HepG2 (cell line): ENCODE results near the gene C5orf15. TPM values are rescaled to one million over a fixed set of nuclear protein-coding genes. Genes with fewer than 3 reads are reported as not detected.
A peak's percentile ranks its signal among the peaks of the same experiment; 100 is the strongest.

Source experiments
- ARHGAP35 ChIP-seq: sonication (generic); formaldehyde crosslinking; IDR thresholded peaks from 2 replicates; pipeline ENCODE4 v1.9.0; 2022; ENCODE audit warnings: mild to moderate bottlenecking, inconsistent platforms, moderate library complexity, missing genetic modification reagents, borderline replicate concordance
- ATM ChIP-seq: fragments of 450-650 bp; IDR thresholded peaks from 2 replicates; pipeline ENCODE4 v1.7.1; 2017; ENCODE audit warnings: mild to moderate bottlenecking, borderline replicate concordance
- ELF3 ChIP-seq: IDR thresholded peaks from 2 replicates; pipeline ENCODE4 v1.6.1; 2016; ENCODE audit warnings: missing genetic modification reagents, missing compliant biosample characterization
- GATAD2A ChIP-seq: IDR thresholded peaks from 2 replicates; pipeline ENCODE4 v1.6.1; 2016
- KAT2B ChIP-seq: fragments of 150-350 bp; IDR thresholded peaks from 2 replicates; pipeline ENCODE4 v1.6.1; 2014; ENCODE audit warnings: low read depth, low read length, borderline replicate concordance
- MED8 ChIP-seq: sonication (generic); formaldehyde crosslinking; IDR thresholded peaks from 2 replicates; pipeline ENCODE4 v1.8.1; 2023; ENCODE audit warnings: mild to moderate bottlenecking, missing genetic modification reagents; ENCODE audit not compliant: insufficient replicate concordance
- MIXL1 ChIP-seq: IDR thresholded peaks from 2 replicates; pipeline ENCODE4 v1.6.1; 2016
- MTA1 ChIP-seq: sonication (generic); formaldehyde crosslinking; IDR thresholded peaks from 2 replicates; pipeline ENCODE4 v1.4.0; 2020; ENCODE audit warnings: missing genetic modification reagents, mild to moderate bottlenecking, borderline replicate concordance
- POLR2AphosphoS5 ChIP-seq: IDR thresholded peaks from 2 replicates; pipeline ENCODE4 v1.6.1; 2012; ENCODE audit warnings: low read depth, low read length
- RARA ChIP-seq: IDR thresholded peaks from 2 replicates; pipeline ENCODE4 v1.6.1; 2016; ENCODE audit warnings: missing genetic modification reagents, missing compliant biosample characterization
- RELA ChIP-seq: sonication (generic); formaldehyde crosslinking; IDR thresholded peaks from 2 replicates; pipeline ENCODE4 v1.4.0; 2020; ENCODE audit warnings: missing genetic modification reagents
- RORA ChIP-seq: sonication (generic); formaldehyde crosslinking; IDR thresholded peaks from 2 replicates; pipeline ENCODE4 v1.5.0; 2020; ENCODE audit warnings: mild to moderate bottlenecking, missing genetic modification reagents, moderate library complexity
- RXRB ChIP-seq: IDR thresholded peaks from 2 replicates; pipeline ENCODE4 v1.6.1; 2016; ENCODE audit warnings: borderline replicate concordance, missing genetic modification reagents, missing compliant biosample characterization
- SKI ChIP-seq: fragments of 450-650 bp; IDR thresholded peaks from one replicate; pipeline ENCODE4 v1.6.1; 2018; ENCODE audit warnings: mild to moderate bottlenecking; ENCODE audit not compliant: partially characterized antibody
- ZBTB7B ChIP-seq: sonication (generic); formaldehyde crosslinking; IDR thresholded peaks from 2 replicates; pipeline ENCODE4 v1.4.0; 2020; ENCODE audit warnings: missing genetic modification reagents
- ZFP37 ChIP-seq: sonication (generic); formaldehyde crosslinking; IDR thresholded peaks from 2 replicates; pipeline ENCODE4 v1.4.0; 2020; ENCODE audit warnings: missing genetic modification reagents, borderline replicate concordance
- ZMYM4 ChIP-seq: sonication (generic); formaldehyde crosslinking; IDR thresholded peaks from 2 replicates; pipeline ENCODE4 v1.8.1; 2023; ENCODE audit warnings: mild to moderate bottlenecking, missing genetic modification reagents
- ZNF605 ChIP-seq: sonication (generic); formaldehyde crosslinking; IDR thresholded peaks from 2 replicates; pipeline ENCODE4 v1.8.0; 2022; ENCODE audit warnings: mild to moderate bottlenecking, missing genetic modification reagents
- polyA plus RNA-seq, 8 experiments: library from polyadenylated mRNA; depleted of rRNA in 3 of 8; stranded (reverse) in 7 of 8; unstranded in 1 of 8; fragments of >200 nt; fragmentation: Illumina TruSeq in 4 of 8; extraction: Trizol in 4 of 8; gene quantifications; 2 replicates each; pipeline versions ENCODE4 v1.2.1 to v1.2.3, GENCODE V29; 2011 to 2016; ENCODE audit warnings: low read depth in 4 of 8, missing spikeins in 1 of 8, mixed read lengths in 1 of 8; ENCODE audit not compliant: insufficient read depth in 1 of 8
- total RNA-seq, 5 experiments: library from RNA; depleted of rRNA; stranded (reverse); fragments of >200 nt; fragmentation: Illumina TruSeq; extraction: Trizol; gene quantifications; 2 replicates each; pipeline ENCODE4 v1.2.3, GENCODE V29; 2016; ENCODE audit warnings: low read depth in 1 of 5
- TF ChIP-seq, protein P1 (sequence below): sonication (generic); formaldehyde crosslinking; IDR thresholded peaks from 2 replicates; pipeline ENCODE4 v1.8.1; 2023; ENCODE audit warnings: missing genetic modification reagents, mild to moderate bottlenecking, borderline replicate concordance
- TF ChIP-seq, protein P2 (sequence below): sonication (generic); formaldehyde crosslinking; IDR thresholded peaks from 2 replicates; pipeline ENCODE4 v1.4.0; 2020; ENCODE audit warnings: missing genetic modification reagents, borderline replicate concordance
- TF ChIP-seq, protein P3 (sequence below): sonication (generic); formaldehyde crosslinking; conservative IDR thresholded peaks from 2 replicates; pipeline ENCODE4 v1.4.0; 2020; ENCODE audit warnings: missing genetic modification reagents
- TF ChIP-seq, protein P4 (sequence below): sonication (generic); formaldehyde crosslinking; IDR thresholded peaks from 2 replicates; pipeline ENCODE4 v1.4.0; 2020; ENCODE audit warnings: missing genetic modification reagents
- TF ChIP-seq, protein P5 (sequence below): sonication (generic); formaldehyde crosslinking; IDR thresholded peaks from 2 replicates; pipeline ENCODE4 v1.4.0; 2020; ENCODE audit warnings: missing genetic modification reagents
- TF ChIP-seq, protein P6 (sequence below): sonication (generic); formaldehyde crosslinking; conservative IDR thresholded peaks from 2 replicates; pipeline ENCODE4 v1.4.0; 2020; ENCODE audit warnings: missing genetic modification reagents

C5orf15 gene
- total and polyA plus RNA-seq, 2 of the 13 experiments (the other 11 are each of a cell fraction or from before 2014, with no cell fraction given): 58.5 to 82.7 TPM

DNA sequence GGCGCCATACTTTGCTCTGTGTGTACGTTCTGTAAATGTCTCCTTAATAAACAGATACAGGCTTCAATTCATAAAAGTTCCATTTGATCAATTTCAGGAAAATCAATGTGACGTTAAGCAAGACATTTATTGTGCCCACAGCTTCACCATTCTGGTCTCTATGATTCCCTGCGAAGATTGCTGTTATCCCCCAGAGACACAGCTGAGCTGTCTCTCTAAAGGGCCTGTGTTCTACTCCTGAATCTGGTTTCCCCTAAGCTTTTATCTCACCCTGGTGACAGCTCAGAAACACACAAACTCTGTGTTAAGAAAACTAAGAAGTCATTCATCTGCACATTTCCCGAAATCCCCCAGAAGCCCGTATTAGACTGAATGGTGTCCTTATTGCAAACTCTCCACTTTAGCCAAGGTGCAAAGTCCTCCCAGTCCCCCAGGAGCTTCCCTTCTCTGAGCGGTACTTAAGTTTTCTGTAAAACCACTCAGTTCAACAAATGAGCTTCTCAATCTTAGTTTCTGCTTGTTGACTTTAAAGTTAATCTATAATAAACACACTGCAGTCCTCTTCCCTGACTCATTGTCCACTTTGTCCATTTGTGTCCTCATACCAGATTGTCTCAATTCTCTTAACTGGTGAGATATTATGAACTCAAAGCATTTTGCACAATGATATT lies 1.4 kb upstream of the C5orf15 start (continued):
- TF ChIP-seq, protein P1, sequence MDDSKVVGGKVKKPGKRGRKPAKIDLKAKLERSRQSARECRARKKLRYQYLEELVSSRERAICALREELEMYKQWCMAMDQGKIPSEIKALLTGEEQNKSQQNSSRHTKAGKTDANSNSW (CRISPR knock-in tag): no peak
- TF ChIP-seq SKI (no peak), KAT2B (no peak), RXRB (peak; percentile 17; the same call in 1 of the 2 replicates), GATAD2A (peak; percentile 85), ZFP37 (CRISPR knock-in tag) (no peak), RARA (CRISPR knock-in tag) (0 out of 2 replicates have a peak, but pooled peaks have one; percentile 6), ELF3 (CRISPR knock-in tag) (no peak), ARHGAP35 (CRISPR knock-in tag) (no peak), ZBTB7B (no peak), ZNF605 (CRISPR knock-in tag) (no peak), POLR2AphosphoS5 (peak; percentile 62), ZMYM4 (CRISPR knock-in tag) (peak; percentile 15; the same call in 1 of the 2 replicates), RELA (CRISPR knock-in tag) (no peak), MED8 (CRISPR knock-in tag) (no peak), RORA (CRISPR knock-in tag) (no peak), ATM (no peak), MIXL1 (CRISPR knock-in tag) (no peak), MTA1 (CRISPR knock-in tag) (no peak)
- TF ChIP-seq, protein P2, sequence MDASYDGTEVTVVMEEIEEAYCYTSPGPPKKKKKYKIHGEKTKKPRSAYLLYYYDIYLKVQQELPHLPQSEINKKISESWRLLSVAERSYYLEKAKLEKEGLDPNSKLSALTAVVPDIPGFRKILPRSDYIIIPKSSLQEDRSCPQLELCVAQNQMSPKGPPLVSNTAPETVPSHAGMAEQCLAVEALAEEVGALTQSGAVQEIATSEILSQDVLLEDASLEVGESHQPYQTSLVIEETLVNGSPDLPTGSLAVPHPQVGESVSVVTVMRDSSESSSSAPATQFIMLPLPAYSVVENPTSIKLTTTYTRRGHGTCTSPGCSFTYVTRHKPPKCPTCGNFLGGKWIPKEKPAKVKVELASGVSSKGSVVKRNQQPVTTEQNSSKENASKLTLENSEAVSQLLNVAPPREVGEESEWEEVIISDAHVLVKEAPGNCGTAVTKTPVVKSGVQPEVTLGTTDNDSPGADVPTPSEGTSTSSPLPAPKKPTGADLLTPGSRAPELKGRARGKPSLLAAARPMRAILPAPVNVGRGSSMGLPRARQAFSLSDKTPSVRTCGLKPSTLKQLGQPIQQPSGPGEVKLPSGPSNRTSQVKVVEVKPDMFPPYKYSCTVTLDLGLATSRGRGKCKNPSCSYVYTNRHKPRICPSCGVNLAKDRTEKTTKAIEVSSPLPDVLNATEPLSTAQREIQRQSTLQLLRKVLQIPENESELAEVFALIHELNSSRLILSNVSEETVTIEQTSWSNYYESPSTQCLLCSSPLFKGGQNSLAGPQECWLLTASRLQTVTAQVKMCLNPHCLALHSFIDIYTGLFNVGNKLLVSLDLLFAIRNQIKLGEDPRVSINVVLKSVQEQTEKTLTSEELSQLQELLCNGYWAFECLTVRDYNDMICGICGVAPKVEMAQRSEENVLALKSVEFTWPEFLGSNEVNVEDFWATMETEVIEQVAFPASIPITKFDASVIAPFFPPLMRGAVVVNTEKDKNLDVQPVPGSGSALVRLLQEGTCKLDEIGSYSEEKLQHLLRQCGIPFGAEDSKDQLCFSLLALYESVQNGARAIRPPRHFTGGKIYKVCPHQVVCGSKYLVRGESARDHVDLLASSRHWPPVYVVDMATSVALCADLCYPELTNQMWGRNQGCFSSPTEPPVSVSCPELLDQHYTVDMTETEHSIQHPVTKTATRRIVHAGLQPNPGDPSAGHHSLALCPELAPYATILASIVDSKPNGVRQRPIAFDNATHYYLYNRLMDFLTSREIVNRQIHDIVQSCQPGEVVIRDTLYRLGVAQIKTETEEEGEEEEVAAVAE (CRISPR knock-in tag): no peak
- TF ChIP-seq, protein P3, sequence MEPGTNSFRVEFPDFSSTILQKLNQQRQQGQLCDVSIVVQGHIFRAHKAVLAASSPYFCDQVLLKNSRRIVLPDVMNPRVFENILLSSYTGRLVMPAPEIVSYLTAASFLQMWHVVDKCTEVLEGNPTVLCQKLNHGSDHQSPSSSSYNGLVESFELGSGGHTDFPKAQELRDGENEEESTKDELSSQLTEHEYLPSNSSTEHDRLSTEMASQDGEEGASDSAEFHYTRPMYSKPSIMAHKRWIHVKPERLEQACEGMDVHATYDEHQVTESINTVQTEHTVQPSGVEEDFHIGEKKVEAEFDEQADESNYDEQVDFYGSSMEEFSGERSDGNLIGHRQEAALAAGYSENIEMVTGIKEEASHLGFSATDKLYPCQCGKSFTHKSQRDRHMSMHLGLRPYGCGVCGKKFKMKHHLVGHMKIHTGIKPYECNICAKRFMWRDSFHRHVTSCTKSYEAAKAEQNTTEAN (CRISPR knock-in tag): no peak
- TF ChIP-seq, protein P4, sequence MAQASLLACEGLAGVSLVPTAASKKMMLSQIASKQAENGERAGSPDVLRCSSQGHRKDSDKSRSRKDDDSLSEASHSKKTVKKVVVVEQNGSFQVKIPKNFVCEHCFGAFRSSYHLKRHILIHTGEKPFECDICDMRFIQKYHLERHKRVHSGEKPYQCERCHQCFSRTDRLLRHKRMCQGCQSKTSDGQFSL (CRISPR knock-in tag): no peak
- TF ChIP-seq, protein P5, sequence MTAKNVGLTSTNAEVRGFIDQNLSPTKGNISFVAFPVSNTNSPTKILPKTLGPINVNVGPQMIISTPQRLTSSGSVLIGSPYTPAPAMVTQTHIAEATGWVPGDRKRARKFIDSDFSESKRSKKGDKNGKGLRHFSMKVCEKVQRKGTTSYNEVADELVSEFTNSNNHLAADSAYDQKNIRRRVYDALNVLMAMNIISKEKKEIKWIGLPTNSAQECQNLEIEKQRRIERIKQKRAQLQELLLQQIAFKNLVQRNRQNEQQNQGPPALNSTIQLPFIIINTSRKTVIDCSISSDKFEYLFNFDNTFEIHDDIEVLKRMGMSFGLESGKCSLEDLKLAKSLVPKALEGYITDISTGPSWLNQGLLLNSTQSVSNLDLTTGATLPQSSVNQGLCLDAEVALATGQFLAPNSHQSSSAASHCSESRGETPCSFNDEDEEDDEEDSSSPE (CRISPR knock-in tag): no peak
- TF ChIP-seq, protein P6, sequence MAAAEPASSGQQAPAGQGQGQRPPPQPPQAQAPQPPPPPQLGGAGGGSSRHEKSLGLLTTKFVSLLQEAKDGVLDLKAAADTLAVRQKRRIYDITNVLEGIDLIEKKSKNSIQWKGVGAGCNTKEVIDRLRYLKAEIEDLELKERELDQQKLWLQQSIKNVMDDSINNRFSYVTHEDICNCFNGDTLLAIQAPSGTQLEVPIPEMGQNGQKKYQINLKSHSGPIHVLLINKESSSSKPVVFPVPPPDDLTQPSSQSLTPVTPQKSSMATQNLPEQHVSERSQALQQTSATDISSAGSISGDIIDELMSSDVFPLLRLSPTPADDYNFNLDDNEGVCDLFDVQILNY (CRISPR knock-in tag): no peak
